NCI-H1048 (cell line): ENCODE data around the gene NCDN.

Experiments
- DNase-seq: peaks from one replicate; lab custom pipeline; 2025; lab: John Stamatoyannopoulos, UW

Gene NCDN

DNA sequence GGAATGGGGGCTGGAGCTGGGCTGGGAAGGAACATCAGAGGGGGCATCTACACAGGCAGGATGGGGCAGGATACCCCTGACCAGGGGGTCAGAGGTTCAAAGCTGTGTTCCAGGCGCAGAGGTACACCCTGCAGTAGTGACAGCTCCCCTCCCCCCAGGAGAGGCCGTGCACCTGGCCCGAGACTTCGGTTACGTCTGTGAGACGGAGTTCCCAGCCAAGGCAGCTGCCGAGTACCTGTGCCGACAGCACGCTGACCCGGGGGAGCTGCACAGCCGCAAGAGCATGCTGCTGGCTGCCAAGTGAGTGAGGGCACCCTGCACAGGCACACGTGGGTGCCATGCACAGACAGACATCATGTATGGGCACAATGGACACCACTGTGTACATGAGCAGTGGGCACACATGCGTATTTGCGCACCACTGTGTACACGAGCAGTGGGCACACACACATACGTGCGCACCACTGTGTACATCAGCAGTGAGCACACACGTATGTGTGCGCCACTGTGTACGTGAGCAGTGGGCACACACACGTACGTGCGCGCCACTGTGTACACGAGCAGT, 33.0 kb downstream of the NCDN start:
- no peak for DNase-seq

DNA sequence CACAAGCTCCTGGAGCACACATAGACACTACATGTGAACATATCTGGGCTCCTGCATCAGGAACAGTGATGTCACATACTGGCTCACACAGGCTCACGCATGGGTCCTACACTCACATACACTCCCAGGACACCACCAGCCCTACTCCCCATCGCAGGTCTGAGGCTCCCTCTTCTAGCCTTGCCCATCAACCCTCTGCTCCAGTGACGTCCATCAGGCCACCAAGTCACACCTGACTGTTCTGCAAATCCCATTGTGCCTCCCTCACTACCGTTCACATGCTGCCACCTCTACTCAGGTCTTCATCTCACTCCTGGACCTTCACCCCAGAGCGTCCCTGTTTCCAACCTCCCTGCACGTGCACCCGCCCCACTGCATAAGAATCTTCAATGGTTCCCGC, 33.6 kb downstream of the NCDN start:
- DNase-seq = no peak

DNA sequence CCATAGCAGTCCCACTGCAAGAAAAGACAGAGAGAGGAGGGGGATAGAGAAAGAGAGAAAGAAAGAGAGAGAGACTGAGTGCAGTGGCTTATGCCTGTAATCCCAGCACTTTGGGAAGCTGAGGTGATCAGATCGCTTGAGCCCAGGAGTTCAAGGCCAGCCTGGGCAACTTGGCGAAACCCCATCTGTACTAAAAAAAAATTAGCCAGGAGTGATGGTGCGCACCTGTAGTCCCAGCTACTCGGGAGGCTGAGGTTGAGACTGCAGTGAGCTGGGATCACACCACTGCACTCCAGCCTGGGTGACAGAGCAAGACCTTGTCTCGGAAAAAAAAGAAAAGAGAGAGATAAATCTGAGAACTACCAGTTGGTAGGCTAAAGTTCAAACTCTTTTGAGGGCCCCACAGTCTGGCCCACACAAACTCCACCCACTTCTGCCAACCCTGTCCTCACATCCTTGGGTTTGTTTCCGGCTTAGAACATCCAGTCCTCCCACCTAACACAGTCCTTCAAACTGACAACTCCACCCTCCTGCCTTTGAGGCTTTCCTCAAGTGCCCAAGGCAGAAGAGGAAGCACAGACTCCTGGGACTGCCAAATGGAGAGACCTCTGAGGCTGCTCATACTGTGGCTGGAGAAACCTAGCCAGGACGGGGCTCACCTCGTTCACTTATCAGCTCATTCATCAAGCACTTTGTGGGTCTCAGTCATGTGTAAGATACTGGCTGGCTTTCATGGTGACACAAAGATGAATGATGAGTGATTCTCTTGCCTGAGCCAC, 35.6 kb downstream of the NCDN start:
- no peak for DNase-seq

DNA sequence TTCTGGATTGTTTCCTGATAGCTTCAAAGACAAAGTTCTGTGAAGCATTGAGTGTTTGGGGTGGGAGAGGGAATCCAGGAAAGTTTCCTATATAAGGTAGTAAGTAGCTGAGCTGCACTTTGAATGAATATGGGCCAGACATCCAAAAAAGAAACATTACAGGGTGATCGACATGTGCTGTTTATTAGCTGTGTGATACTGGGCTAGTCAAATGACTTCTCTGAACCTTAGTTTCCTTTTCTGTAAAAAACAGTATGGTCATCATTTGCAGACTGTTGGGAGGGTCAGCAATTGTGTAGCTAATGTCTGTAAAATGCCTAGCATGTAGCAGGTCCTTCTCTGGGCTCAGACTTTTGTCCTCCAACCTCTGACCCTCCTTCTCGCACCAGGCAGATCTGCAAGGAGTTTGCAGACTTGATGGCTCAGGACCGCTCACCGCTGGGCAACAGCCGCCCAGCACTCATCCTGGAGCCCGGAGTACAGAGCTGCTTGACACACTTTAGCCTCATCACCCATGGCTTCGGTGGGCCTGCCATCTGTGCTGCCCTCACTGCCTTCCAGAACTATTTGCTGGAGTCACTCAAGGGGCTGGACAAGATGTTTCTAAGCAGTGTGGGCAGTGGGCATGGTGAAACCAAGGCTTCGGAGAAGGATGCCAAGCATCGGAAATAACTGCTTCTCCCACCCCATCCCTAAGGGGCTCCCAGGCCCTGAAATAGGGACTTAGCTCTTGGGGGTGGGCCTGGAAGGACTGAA, 36.6 kb downstream of the NCDN start:
- DNase-seq = no peak

DNA sequence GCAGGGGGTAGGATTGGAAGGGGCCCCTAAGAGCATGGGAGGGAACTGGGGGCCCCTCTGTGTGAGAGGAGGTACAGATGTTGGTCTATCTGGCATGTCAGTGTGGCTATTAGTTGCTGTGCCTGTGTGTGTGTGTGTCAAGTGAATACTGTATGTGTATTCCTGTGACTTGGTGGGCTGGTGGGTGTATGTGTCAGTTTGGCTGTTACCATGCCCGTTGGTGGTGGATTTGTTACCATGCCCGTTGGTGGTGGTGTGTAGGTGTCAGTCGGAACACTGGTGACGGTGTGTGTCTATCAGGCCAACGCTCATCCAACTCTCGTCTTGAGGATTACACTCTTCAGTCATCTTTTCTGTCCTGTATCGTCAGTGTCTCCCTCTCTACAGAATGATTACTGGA, 38.1 kb downstream of the NCDN start:
- DNase-seq = no peak

DNA sequence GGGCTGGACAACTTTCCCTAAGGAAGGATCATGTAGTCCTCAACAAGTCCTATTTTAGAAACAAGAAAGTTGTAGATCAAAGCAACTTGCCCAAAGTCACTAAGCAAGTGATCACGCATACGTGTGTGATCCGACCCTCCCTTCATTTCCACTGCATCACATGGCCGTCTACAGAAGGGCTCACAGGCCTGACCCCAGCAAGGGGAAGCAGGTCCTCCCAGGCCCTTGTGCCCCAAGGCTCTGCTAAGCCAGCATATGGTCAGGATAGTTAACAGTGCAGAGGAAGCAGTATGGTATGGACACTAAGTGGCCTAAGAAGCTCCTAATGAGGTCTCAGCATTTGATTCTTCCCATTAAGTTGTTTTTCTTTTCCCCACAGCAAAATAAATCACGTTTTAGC, 40.3 kb downstream of the NCDN start:
- no peak for DNase-seq

DNA sequence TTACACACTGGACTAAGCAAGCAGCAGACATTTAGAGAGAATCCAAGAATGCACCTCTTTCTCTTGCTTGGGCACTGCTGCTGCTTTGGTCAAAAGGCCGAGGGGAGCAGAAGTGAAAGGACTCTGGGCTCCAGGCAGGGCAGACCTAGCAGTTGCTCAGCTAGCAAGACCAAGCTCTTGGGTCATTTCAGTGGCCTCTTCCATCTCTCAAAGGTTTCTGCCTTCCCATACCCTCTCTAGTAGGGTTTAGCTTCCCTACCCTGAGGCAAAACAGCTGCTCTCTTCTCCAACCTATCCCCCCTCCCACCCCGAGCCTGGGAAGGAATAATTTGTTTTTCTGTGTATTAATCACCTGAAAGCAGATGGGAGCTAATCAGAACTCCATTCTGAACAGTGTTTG, 41.3 kb downstream of the NCDN start:
- no peak for DNase-seq

DNA sequence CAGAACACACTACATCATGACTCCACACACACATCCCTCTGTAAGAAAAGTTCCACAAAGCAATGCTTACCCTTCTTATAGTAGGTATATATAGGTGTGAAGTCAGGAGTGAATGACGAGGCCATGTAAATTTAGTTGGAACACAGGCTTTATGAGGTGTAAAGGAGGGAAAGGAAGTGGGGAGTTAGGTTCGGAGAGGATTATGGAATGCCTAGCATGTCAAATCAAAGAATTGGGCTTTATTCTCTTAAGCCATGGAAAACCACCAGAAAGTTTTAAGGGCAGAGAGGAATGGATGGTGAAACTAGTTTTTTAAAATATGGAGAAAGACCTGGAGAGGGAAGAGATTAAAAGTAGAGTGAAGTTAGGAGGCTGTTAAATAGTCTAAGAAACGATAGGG, 41.8 kb downstream of the NCDN start:
- no peak for DNase-seq

DNA sequence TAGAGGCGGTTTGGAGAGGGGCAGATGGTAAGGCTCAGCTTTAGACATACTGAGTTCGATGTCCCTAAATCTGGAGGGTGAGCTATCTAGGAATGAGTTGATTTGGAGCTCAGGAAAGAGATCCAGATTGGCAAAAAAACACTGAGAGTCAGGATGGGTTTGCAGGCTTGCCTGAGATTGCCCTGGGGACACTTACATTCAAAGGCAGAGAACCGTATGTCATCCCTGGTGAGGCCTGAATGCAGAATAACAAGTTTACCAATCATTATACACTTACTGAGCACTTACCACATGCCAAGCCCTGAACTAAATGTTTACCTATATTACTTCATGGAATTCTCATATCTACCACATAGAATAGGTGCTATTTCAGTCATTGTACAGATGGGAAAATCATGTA, 43.0 kb downstream of the NCDN start:
- no peak for DNase-seq

DNA sequence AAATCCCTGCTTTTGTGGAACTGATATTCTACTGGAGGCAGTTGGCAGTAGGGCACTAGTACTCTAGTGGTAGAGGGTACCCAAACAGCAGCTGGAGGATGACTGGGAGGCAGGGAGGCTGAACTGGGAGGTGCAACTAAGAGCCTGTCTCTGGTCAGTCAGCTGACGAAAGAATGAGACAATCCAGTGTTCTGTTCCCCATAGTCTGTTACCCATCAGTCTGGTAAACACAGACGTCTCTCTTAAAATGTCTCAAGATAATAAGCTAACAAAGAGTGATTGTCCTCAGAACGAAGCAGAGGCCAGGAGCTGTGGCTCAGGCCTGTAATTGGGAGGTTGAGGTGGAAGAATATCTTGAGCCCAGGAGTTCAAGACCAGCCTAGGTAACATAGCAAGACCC, 45.9 kb downstream of the NCDN start:
- DNase-seq = no peak

DNA sequence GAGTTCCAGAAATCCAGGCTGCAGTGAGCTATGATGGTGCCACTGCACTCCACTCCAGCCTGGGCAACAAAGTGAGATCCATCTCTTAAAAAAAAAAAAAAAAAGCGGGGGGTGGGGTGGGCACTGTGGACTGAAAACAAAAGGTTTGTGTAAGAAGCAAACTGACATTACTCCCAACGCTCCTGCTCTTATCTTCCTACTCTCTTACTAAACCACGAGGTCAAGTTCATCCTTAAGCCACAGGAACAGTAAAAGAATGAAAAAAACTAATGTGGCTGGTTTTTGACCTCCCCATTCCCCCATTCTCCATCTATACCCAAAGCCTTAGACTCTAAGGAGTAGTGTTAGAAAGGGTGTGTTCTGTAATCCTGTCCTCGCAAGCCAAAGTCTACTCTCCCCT, 46.3 kb downstream of the NCDN start:
- no peak for DNase-seq

DNA sequence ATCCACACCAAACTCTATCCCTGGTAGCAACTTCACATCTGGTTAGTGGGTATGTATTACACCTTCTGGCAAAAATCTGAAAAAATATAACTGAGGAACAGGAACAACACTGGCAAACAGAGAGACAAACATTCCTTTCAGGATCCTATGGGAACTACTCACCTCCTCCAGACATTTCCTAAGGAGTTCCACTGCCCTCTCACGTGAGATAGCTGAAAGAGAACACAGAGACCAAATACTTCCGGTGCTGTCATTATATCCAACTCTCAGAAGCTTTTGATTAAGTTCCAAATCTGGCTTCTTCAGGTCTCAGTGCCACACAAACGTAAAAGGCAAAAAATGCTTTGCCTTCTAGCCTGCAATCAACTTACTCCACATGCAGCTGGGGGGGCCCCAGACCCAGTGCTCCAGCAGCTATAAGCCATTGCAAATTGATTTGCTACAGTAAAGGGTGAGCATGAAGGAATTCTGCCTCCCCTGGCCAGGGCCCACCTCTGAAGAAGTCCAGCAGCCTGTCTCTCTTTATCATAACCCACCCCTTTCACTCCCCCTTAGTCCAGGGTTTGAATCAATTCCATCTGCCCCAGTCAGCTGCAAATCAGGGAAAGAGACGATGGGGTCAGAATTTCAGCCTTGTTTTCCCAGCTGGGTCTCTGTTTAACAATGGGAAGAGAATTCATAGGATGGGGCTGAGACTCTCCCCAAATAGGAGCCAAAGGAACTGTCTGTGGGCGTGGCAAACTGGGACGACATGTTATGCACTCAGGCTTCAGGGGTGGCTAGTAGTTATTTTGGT, 47.7 kb downstream of the NCDN start:
- DNase-seq = no peak

DNA sequence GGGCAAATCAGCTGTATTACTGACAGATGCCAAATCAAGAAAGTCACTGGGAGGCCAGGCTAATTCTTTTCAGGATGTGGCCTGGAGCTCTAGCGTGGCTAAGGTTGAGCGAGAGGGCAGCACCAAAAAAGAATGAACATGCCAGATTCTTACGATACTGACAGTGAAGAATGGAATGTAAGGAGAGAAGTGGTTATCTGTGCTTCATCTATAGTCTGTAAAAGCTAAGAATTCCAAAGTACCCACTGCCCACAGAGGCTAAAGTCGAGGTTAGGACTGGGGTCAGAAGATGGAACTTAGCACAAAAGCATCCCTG, 48.2 kb downstream of the NCDN start:
- DNase-seq = no peak

DNA sequence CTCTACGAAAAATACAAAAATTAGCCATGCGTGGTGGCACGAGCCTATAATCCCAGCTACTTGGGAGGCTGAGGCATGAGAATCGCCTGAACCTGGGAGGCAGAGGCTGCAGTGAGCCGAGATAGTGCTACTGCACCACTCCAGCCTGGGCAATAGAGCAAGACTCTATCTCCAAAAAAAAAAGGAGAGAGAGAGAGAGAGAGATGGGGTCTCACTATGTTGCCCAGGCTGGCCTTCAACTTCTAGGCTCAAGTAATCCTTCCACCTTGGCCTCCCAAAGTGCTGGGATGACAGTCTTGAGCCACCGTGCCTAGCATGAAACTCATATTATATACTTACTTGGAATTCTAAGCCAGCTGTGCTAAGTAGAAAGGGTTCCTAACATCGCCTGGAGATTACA, 54.1 kb downstream of the NCDN start:
- DNase-seq = no peak

DNA sequence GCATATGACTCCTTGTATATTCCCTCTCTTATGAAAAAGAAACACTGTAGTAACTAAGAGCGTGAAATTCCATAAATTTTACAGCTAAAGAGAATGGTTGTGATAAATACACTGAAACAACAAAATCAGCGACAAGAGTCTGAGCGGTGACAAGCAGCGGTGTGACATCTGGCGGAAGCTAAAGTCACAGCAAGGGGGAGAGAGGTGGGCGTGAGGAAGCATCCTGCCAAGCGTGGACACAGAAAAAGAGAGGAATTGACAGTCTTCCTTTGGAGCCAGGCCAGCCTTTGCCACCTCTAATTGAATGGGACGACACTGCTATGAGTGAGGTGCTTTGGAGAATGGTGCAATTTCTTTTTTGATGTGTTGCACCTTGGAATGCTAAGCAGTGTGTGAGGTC, 57.8 kb downstream of the NCDN start:
- DNase-seq = no peak
